ENCODE data around the gene GNG2. TPM values are rescaled to one million over a fixed set of nuclear protein-coding genes. Genes with fewer than 3 reads are reported as not detected.

GNG2 gene
- total and polyA plus RNA-seq, 2 experiments from 2014 or later, result 5.0 to 13.7 TPM

DNA sequence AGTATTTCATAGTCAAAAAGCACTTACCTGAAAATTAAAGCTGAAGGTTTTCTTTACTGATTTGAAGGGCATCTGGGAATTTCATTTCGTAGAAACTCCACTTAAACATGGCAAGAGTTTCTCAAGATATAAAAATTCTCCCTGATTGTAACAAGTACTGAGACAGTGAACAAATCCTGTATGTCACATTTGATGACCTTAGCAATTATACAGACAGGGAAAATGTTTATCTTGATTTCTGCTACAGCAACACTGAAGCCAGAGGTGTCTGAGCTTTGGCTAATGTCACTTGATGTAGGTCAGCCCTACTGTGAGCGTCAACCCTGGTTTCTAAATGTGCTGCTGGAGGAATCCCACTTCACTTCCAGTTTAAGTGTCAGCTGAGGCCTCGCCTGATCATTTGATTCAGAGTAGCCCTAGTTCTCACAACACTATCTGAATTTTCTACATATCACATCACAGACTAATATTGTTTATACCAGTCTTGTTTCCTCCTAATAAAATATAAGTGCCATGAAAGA, 149.8 kb downstream of the GNG2 start:
- Histone ChIP-seq H3K4me3 (no peak overlapping the region), H2AFZ (no peak overlapping the region), H3K4me1 (ENCODE audit: insufficient read depth) (no peaks in the 10 kb centered on the region), H4K20me1 (ENCODE audit: insufficient read depth, poor library complexity, severe bottlenecking) (no peaks in the 10 kb centered on the region), H3K36me3 (replicated peaks; ENCODE audit: insufficient read depth, low read depth) (no peaks in the 10 kb centered on the region), H3K27me3 (no peaks in the 10 kb centered on the region), H3K4me2 (no peak overlapping the region), H3K79me2 (no peaks in the 10 kb centered on the region), H3K9me3 (ENCODE audit: low read depth) (no peaks in the 10 kb centered on the region), H3K9me2 (replicated peaks; ENCODE audit: insufficient read depth) (no peaks in the 10 kb centered on the region), H3K27ac (no peak overlapping the region)
- WGBS (ENCODE audit: low lambda C conversion rate, missing lambda C conversion rate), result 91% methylated on average over 3 of the region's 3 CpGs
- TF ChIP-seq EZH2phosphoT487 (IDR thresholded peaks at IDR 0.05; ENCODE audit: low read depth, severe bottlenecking, unreplicated experiment) (no peak), EZH2 (IDR thresholded peaks at IDR 0.05; ENCODE audit: borderline replicate concordance) (no peak)
- TF ChIP-seq, protein P1, sequence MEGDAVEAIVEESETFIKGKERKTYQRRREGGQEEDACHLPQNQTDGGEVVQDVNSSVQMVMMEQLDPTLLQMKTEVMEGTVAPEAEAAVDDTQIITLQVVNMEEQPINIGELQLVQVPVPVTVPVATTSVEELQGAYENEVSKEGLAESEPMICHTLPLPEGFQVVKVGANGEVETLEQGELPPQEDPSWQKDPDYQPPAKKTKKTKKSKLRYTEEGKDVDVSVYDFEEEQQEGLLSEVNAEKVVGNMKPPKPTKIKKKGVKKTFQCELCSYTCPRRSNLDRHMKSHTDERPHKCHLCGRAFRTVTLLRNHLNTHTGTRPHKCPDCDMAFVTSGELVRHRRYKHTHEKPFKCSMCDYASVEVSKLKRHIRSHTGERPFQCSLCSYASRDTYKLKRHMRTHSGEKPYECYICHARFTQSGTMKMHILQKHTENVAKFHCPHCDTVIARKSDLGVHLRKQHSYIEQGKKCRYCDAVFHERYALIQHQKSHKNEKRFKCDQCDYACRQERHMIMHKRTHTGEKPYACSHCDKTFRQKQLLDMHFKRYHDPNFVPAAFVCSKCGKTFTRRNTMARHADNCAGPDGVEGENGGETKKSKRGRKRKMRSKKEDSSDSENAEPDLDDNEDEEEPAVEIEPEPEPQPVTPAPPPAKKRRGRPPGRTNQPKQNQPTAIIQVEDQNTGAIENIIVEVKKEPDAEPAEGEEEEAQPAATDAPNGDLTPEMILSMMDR (IDR thresholded peaks at IDR 0.05; ENCODE audit: poor library complexity), result no peak
- DNase-seq (ENCODE audit: low spot score), result no peak

DNA sequence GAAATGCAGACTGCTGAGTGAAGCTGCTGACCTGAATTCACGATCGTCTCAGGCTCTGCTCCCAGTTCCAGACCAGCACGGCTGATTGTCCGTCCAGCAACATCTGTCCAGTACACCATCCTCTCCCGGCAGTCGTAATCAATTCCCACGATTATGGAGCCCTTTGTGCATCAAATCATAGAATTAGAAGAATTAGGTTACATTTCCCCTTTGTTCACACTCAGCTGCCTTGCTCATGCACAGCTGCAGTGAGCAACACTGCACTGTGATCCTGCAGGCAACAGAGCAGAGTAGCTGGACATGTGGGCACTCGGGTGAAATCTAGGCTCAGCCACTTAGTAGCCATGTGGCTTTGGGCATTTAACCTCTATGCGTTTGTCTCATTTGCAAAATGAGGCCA, 151.1 kb downstream of the GNG2 start:
- 82% methylated on average over 9 of the region's 9 CpGs for WGBS (ENCODE audit: low lambda C conversion rate, missing lambda C conversion rate)
- no peaks in the 10 kb centered on the region for H3K79me2 ChIP-seq
- no peak overlapping the region for H3K4me3 ChIP-seq
- H3K9me3 ChIP-seq (ENCODE audit: low read depth), result no peaks in the 10 kb centered on the region
- no peaks in the 10 kb centered on the region for H4K20me1 ChIP-seq (ENCODE audit: insufficient read depth, poor library complexity, severe bottlenecking)
- H3K36me3 ChIP-seq (replicated peaks; ENCODE audit: insufficient read depth, low read depth), result no peaks in the 10 kb centered on the region
- no peak overlapping the region for H3K27ac ChIP-seq
- H2AFZ ChIP-seq, result no peak overlapping the region
- H3K4me2 ChIP-seq, result no peak overlapping the region
- no peaks in the 10 kb centered on the region for H3K4me1 ChIP-seq (ENCODE audit: insufficient read depth)
- H3K27me3 ChIP-seq, result no peaks in the 10 kb centered on the region
- no peak for TF ChIP-seq EZH2phosphoT487 (IDR thresholded peaks at IDR 0.05; ENCODE audit: low read depth, severe bottlenecking, unreplicated experiment)
- no peak for TF ChIP-seq EZH2 (IDR thresholded peaks at IDR 0.05; ENCODE audit: borderline replicate concordance)
- TF ChIP-seq, protein P1 (IDR thresholded peaks at IDR 0.05; ENCODE audit: poor library complexity), result no peak
- no peak for DNase-seq (ENCODE audit: low spot score)
- H3K9me2 ChIP-seq (replicated peaks; ENCODE audit: insufficient read depth), result no peaks in the 10 kb centered on the region

DNA sequence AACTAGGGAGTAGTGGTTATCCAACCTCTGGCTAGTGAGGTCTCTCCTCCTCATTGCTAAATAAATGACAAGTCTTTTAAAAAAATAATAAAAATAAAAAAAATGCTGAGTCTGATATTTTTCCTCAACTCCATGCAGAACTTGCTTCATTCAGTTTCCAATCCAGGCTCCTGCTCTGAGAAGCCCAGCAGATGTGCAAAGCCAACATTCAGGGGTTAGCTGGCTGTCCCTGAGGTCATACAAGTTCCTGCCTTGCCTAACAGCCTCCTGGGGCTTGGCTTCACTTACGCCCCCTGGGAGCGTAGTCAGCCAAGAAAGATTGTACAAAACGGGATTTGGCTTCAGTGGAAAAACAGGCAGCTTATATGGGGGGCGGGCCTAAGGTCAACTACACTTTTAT, 152.2 kb downstream of the GNG2 start:
- TF ChIP-seq EZH2phosphoT487 (IDR thresholded peaks at IDR 0.05; ENCODE audit: low read depth, severe bottlenecking, unreplicated experiment) (no peak), EZH2 (IDR thresholded peaks at IDR 0.05; ENCODE audit: borderline replicate concordance) (no peak)
- TF ChIP-seq, protein P1 (IDR thresholded peaks at IDR 0.05; ENCODE audit: poor library complexity), result no peak
- DNase-seq (ENCODE audit: low spot score), result no peak
- Histone ChIP-seq H3K27ac (no peak overlapping the region), H3K4me2 (no peak overlapping the region), H3K9me3 (ENCODE audit: low read depth) (no peaks in the 10 kb centered on the region), H3K27me3 (no peaks in the 10 kb centered on the region), H4K20me1 (ENCODE audit: insufficient read depth, poor library complexity, severe bottlenecking) (no peaks in the 10 kb centered on the region), H2AFZ (no peak overlapping the region), H3K79me2 (no peaks in the 10 kb centered on the region), H3K4me3 (no peak overlapping the region), H3K36me3 (replicated peaks; ENCODE audit: insufficient read depth, low read depth) (no peaks in the 10 kb centered on the region), H3K4me1 (ENCODE audit: insufficient read depth) (no peaks in the 10 kb centered on the region), H3K9me2 (replicated peaks; ENCODE audit: insufficient read depth) (no peaks in the 10 kb centered on the region)
- 74% methylated on average over 4 of the region's 4 CpGs for WGBS (ENCODE audit: low lambda C conversion rate, missing lambda C conversion rate)

All from hepatocyte (in vitro differentiated cells).